ENCODE data around the gene EYA4.

Gene EYA4

DNA sequence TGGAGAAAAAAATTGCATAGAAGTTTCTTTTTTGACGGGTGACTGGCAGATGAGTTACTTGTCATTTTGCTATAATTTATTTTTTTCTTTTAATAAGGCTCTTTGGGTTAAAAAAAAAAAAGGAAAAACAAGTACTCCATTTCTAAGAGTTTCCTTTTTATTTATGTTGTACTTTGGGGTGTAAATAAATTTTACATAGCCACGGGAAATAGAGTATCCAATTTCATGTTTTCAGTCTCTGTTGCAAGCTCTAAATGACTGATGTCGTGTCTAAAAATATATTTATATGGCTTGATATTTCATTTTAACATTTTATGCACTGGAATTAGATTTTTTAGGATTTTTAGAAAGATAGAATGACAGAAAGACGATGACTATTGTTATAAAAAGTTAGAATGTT, 3.4 kb downstream of the EYA4 start:
- Histone ChIP-seq H3K36me3 (ENCODE audit: insufficient read depth, low read depth, low read length) (no peaks in the 10 kb centered on the region), H3K4me3 (ENCODE audit: low read length) (no peak overlapping the region), H3K4me1 (ENCODE audit: insufficient read depth, low read length) (peaks cover 13% of the 10 kb centered on the region), H3K27ac (ENCODE audit: low read length) (no peak overlapping the region), H3K9me3 (ENCODE audit: insufficient read depth, low read depth, low read length) (no peaks in the 10 kb centered on the region), H3K9ac (ENCODE audit: low read depth, low read length) (no peak overlapping the region), H3K27me3 (ENCODE audit: insufficient read depth, low read length) (peaks cover 79% of the 10 kb centered on the region)

DNA sequence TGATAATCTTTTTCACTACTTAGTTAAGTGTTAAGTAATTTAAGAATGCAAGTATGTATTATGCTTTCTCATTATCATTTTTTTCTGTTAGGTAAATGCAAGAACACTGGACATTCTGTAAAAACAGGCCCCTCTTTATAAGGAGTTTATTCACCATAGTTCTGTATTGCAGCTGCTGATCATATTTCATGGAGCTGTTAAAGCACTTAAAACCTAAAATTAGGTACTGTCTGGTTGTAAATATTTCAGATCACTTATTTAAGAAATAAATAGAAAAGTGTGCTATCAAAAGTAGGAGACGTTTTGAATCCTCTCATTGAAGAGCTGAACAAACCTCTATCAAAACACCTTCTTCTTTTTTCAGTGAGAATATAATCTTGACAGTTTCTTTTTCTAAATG, 3.9 kb downstream of the EYA4 start:
- Histone ChIP-seq H3K36me3 (ENCODE audit: insufficient read depth, low read depth, low read length) (no peaks in the 10 kb centered on the region), H3K9me3 (ENCODE audit: insufficient read depth, low read depth, low read length) (no peaks in the 10 kb centered on the region), H3K27me3 (ENCODE audit: insufficient read depth, low read length) (peaks cover 75% of the 10 kb centered on the region), H3K9ac (ENCODE audit: low read depth, low read length) (no peak overlapping the region), H3K27ac (ENCODE audit: low read length) (no peak overlapping the region), H3K4me3 (ENCODE audit: low read length) (no peak overlapping the region), H3K4me1 (ENCODE audit: insufficient read depth, low read length) (peaks cover 13% of the 10 kb centered on the region)

DNA sequence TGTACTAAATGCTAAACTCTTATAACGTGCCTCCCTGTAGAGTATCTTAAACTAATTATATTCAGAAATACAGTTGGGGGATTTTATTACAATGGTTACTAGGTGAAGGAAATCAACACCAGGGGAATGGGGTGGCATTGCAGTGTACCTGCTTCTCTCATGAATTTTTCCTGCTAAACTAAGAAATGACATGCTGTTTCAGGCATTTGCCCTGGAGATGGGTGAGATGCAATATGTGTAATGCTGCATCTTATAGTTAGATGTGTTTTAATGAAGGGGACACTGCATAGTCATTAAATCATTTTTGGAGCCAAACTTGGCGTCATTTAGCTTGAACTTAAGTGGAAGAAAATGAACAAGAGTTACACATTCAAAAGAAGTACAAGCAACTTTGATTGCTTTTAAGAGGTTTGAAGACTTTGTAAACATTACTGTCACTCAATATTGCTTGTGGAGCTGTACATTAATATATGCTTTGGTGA, 4.3 kb downstream of the EYA4 start:
- no peak overlapping the region for H3K27ac ChIP-seq (ENCODE audit: low read length)

GRCh38 chr6:133247581-133247980, 6.4 kb downstream of the EYA4 start:
- H3K27me3 ChIP-seq (ENCODE audit: insufficient read depth, low read length) = peaks cover 49% of the 10 kb centered on the region
- no peak overlapping the region for H3K9ac ChIP-seq (ENCODE audit: low read depth, low read length)
- H3K27ac ChIP-seq (ENCODE audit: low read length) = no peak overlapping the region
- H3K4me3 ChIP-seq (ENCODE audit: low read length) = no peak overlapping the region
- H3K36me3 ChIP-seq (ENCODE audit: insufficient read depth, low read depth, low read length) = no peaks in the 10 kb centered on the region
- H3K4me1 ChIP-seq (ENCODE audit: insufficient read depth, low read length) = peaks cover 13% of the 10 kb centered on the region
- no peaks in the 10 kb centered on the region for H3K9me3 ChIP-seq (ENCODE audit: insufficient read depth, low read depth, low read length)

More for the DNA sequence above, 4.3 kb downstream of the EYA4 start:
- Histone ChIP-seq H3K36me3 (ENCODE audit: insufficient read depth, low read depth, low read length) (no peaks in the 10 kb centered on the region), H3K4me3 (ENCODE audit: low read length) (no peak overlapping the region), H3K4me1 (ENCODE audit: insufficient read depth, low read length) (peaks cover 13% of the 10 kb centered on the region), H3K9ac (ENCODE audit: low read depth, low read length) (no peak overlapping the region), H3K27me3 (ENCODE audit: insufficient read depth, low read length) (peaks cover 70% of the 10 kb centered on the region), H3K9me3 (ENCODE audit: insufficient read depth, low read depth, low read length) (no peaks in the 10 kb centered on the region)

DNA sequence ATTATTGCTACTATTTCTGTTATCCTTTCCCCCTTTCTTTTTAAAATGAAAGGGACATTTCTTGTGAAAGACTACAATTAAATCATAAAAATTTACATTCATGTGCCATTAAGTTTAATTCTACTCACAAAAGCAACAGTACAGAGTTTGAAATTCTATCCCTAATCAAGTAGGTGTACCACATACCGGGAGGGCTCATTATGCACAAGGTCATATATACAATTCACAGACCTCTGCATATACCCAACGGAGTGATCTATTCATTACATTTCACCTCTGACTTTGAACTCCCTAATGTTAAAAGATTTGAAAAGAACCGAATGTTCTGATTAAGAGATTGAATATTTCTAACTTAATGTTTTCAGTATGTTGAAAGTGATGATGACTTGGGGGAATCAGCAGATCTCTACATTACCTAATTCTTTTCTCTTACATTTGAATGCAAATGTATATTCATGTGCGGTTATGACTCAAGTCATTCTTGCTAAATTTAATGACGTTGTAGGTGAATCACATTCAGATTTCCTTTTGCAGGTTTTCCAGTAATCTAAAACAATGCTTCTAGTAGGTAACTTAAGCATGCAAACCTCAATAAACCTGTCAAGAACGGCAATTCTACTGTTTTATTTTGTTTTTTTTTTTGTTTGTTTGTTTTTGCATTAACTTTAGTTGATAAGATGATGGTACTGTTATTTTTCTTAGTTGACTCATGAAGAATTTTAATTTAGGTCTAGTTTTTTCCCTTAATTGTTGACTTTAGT, 7.3 kb downstream of the EYA4 start:
- peaks cover 40% of the 10 kb centered on the region for H3K27me3 ChIP-seq (ENCODE audit: insufficient read depth, low read length)
- H3K27ac ChIP-seq (ENCODE audit: low read length) = no peak overlapping the region
- no peaks in the 10 kb centered on the region for H3K36me3 ChIP-seq (ENCODE audit: insufficient read depth, low read depth, low read length)
- H3K9me3 ChIP-seq (ENCODE audit: insufficient read depth, low read depth, low read length) = no peaks in the 10 kb centered on the region
- no peak overlapping the region for H3K9ac ChIP-seq (ENCODE audit: low read depth, low read length)
- peaks cover 10% of the 10 kb centered on the region for H3K4me1 ChIP-seq (ENCODE audit: insufficient read depth, low read length)
- no peak overlapping the region for H3K4me3 ChIP-seq (ENCODE audit: low read length)

DNA sequence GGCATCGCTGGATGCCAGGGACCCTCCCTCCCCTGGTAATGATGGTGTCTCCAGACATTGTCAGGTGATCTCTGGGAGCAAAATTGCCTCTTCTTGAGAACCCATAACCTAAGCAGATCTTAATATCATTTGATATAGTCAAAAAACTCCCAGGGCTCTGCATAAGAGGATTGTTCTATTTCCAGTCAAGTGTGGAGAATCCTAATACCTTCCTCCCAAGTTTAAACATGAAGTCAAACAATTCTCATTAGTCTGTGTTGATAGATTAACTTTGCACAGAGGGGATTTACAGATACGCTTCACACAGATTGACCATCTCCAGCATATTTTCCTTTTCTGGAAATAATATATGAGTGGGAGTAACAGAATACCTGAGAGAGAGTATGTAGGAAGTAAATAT, 10.5 kb downstream of the EYA4 start:
- H3K9me3 ChIP-seq (ENCODE audit: insufficient read depth, low read depth, low read length) = no peaks in the 10 kb centered on the region
- no peaks in the 10 kb centered on the region for H3K36me3 ChIP-seq (ENCODE audit: insufficient read depth, low read depth, low read length)
- peaks cover 6% of the 10 kb centered on the region; the same call in 1 of the 2 replicates for H3K4me1 ChIP-seq (ENCODE audit: insufficient read depth, low read length)
- no peak overlapping the region for H3K27ac ChIP-seq (ENCODE audit: low read length)
- peaks cover 8% of the 10 kb centered on the region; the same call in 1 of the 2 replicates for H3K27me3 ChIP-seq (ENCODE audit: insufficient read depth, low read length)
- no peak overlapping the region for H3K9ac ChIP-seq (ENCODE audit: low read depth, low read length)
- no peak overlapping the region for H3K4me3 ChIP-seq (ENCODE audit: low read length)

GRCh38 chr6:133254552-133255228, 13.5 kb downstream of the EYA4 start:
- Histone ChIP-seq H3K27me3 (ENCODE audit: insufficient read depth, low read length) (no peaks in the 10 kb centered on the region), H3K4me3 (ENCODE audit: low read length) (no peak overlapping the region), H3K4me1 (ENCODE audit: insufficient read depth, low read length) (no peaks in the 10 kb centered on the region), H3K9ac (ENCODE audit: low read depth, low read length) (no peak overlapping the region), H3K9me3 (ENCODE audit: insufficient read depth, low read depth, low read length) (no peaks in the 10 kb centered on the region), H3K36me3 (ENCODE audit: insufficient read depth, low read depth, low read length) (no peaks in the 10 kb centered on the region), H3K27ac (ENCODE audit: low read length) (no peak overlapping the region)

GRCh38 chr6:133257545-133258105, 16.5 kb downstream of the EYA4 start:
- Histone ChIP-seq H3K9me3 (ENCODE audit: insufficient read depth, low read depth, low read length) (no peaks in the 10 kb centered on the region), H3K9ac (ENCODE audit: low read depth, low read length) (no peak overlapping the region), H3K27ac (ENCODE audit: low read length) (no peak overlapping the region)

GRCh38 chr6:133259561-133259960, 18.4 kb downstream of the EYA4 start:
- Histone ChIP-seq H3K27ac (ENCODE audit: low read length) (no peak overlapping the region), H3K27me3 (ENCODE audit: insufficient read depth, low read length) (no peaks in the 10 kb centered on the region), H3K9ac (ENCODE audit: low read depth, low read length) (no peak overlapping the region), H3K4me3 (ENCODE audit: low read length) (no peak overlapping the region), H3K4me1 (ENCODE audit: insufficient read depth, low read length) (no peaks in the 10 kb centered on the region), H3K9me3 (ENCODE audit: insufficient read depth, low read depth, low read length) (no peaks in the 10 kb centered on the region), H3K36me3 (ENCODE audit: insufficient read depth, low read depth, low read length) (no peaks in the 10 kb centered on the region)

More at GRCh38 chr6:133257545-133258105, 16.5 kb downstream of the EYA4 start:
- Histone ChIP-seq H3K4me1 (ENCODE audit: insufficient read depth, low read length) (no peaks in the 10 kb centered on the region), H3K36me3 (ENCODE audit: insufficient read depth, low read depth, low read length) (no peaks in the 10 kb centered on the region), H3K27me3 (ENCODE audit: insufficient read depth, low read length) (no peaks in the 10 kb centered on the region), H3K4me3 (ENCODE audit: low read length) (no peak overlapping the region)

DNA sequence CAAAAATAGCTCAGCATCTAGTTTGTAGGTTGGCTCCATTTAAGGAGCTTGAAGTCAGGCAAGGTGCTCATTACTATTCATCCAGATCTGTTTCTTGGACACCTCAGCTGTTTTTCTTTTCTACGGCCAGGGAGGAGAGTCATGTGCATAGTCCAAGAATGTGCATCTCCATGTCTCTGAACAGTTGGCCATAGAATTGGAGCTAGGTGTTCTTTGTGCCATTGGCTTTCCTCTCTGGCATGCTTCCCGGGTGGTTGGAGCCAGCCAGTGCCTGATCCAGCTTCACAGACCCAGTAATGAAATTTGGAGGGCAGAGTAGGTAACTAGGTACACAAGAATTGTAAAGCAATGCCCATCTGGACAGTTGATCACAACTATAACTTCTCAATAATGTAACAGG, 21.6 kb downstream of the EYA4 start:
- Histone ChIP-seq H3K27me3 (ENCODE audit: insufficient read depth, low read length) (no peaks in the 10 kb centered on the region), H3K4me1 (ENCODE audit: insufficient read depth, low read length) (no peaks in the 10 kb centered on the region), H3K4me3 (ENCODE audit: low read length) (no peak overlapping the region), H3K27ac (ENCODE audit: low read length) (no peak overlapping the region), H3K9me3 (ENCODE audit: insufficient read depth, low read depth, low read length) (no peaks in the 10 kb centered on the region), H3K36me3 (ENCODE audit: insufficient read depth, low read depth, low read length) (no peaks in the 10 kb centered on the region), H3K9ac (ENCODE audit: low read depth, low read length) (no peak overlapping the region)

DNA sequence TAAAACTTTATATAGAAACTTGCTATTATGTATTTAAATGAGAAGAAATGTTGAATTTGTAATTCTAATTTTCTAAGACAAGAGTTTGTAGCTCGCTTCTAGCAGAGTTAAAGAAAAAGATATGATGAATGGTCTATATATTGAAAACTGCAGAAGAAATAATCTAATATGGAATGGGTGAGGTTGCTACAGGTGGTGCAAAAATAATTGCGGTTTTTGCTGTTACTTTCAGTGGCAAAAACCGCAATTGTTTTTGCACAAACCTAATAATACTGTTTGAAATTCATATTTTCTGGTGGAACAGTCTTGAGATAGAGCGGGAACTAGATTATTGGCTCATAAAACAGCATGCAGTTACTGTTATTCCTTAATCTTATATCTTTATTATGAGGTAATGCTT, 23.9 kb downstream of the EYA4 start:
- Histone ChIP-seq H3K36me3 (ENCODE audit: insufficient read depth, low read depth, low read length) (no peaks in the 10 kb centered on the region), H3K27ac (ENCODE audit: low read length) (no peak overlapping the region), H3K9ac (ENCODE audit: low read depth, low read length) (no peak overlapping the region), H3K4me1 (ENCODE audit: insufficient read depth, low read length) (no peaks in the 10 kb centered on the region), H3K4me3 (ENCODE audit: low read length) (no peak overlapping the region), H3K27me3 (ENCODE audit: insufficient read depth, low read length) (no peaks in the 10 kb centered on the region), H3K9me3 (ENCODE audit: insufficient read depth, low read depth, low read length) (no peaks in the 10 kb centered on the region)

DNA sequence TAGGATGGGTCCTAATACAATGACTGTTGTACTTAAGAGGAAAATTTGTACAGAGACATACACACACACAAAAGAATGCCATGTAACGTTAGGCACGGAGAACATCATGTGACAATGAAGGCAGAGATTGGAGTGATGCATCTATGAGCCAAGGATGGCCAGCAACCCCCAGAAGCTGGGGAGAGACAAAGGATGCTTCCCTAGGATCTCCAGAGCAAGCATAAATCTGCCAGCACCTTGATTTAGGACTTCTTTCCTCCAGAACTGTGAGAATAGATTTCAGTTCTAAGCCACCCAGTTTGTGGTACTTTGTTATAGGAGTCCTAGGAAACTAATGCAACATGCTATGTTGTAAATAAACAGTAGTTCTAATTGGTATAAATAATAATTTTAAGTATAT, 25.0 kb downstream of the EYA4 start:
- no peak overlapping the region for H3K9ac ChIP-seq (ENCODE audit: low read depth, low read length)
- H3K4me1 ChIP-seq (ENCODE audit: insufficient read depth, low read length) = no peaks in the 10 kb centered on the region
- no peaks in the 10 kb centered on the region for H3K9me3 ChIP-seq (ENCODE audit: insufficient read depth, low read depth, low read length)
- no peak overlapping the region for H3K27ac ChIP-seq (ENCODE audit: low read length)
- H3K27me3 ChIP-seq (ENCODE audit: insufficient read depth, low read length) = no peaks in the 10 kb centered on the region
- H3K4me3 ChIP-seq (ENCODE audit: low read length) = no peak overlapping the region
- H3K36me3 ChIP-seq (ENCODE audit: insufficient read depth, low read depth, low read length) = no peaks in the 10 kb centered on the region

Measured in iPS-20b (cell line).